IMR-90 (cell line): ENCODE data around the gene SLC40A1. TPM values are rescaled to one million over a fixed set of nuclear protein-coding genes. Genes with fewer than 3 reads are reported as not detected.

Experiments
- ATAC-seq: fragments of 200-7000 bp; cut with Tn5 transposase; 2 replicates; pipeline ENCODE4 v1.9.1; 2020; ENCODE audit warnings: low read depth, mild to moderate bottlenecking, moderate library complexity
- BruUV-seq: library from RNA; stranded (reverse); fragments of 400-500 nt; replicated peaks from 2 replicates; lab custom pipeline; 2021; lab: Mats Ljungman, UMichigan
- CTCF ChIA-PET: fragments of 300-600 bp; formaldehyde crosslinking; extraction: SDS; loops from one replicate; lab custom pipeline; 2021; ENCODE audit warnings: antibody characterized with exemption; lab: Yijun Ruan, JAX
- POLR2A ChIA-PET: fragments of 300-600 bp; sonication (Branson Sonifier 250); formaldehyde crosslinking; loops from one replicate; lab custom pipeline; 2022; ENCODE audit warnings: antibody characterized with exemption; ENCODE audit not compliant: unreplicated experiment; lab: Charles Lee
- DNase-seq: peaks from one replicate; pipeline ENCODE4 v3.0.0; 2013
- H2AFZ ChIP-seq: replicated peaks from 2 replicates; pipeline ENCODE3; 2013; ENCODE audit warnings: low read length, mild to moderate bottlenecking; ENCODE audit not compliant: poor library complexity
- H2AK5ac ChIP-seq: 2 replicates; pipeline ENCODE4 v1.6.1; 2013; ENCODE audit warnings: low read depth, low read length, inconsistent platforms
- H2AK9ac ChIP-seq: replicated peaks from 2 replicates; pipeline ENCODE3; 2013; ENCODE audit warnings: mild to moderate bottlenecking, low read depth, low read length, moderate library complexity; ENCODE audit not compliant: poor library complexity
- H2BK120ac ChIP-seq: 2 replicates; pipeline ENCODE4 v1.6.1; 2013; ENCODE audit warnings: low read depth, low read length, inconsistent platforms
- H2BK15ac ChIP-seq: 3 replicates; pipeline ENCODE4 v1.6.1; 2013; ENCODE audit warnings: low read depth, low read length, inconsistent platforms
- H2BK20ac ChIP-seq: 2 replicates; pipeline ENCODE4 v1.6.1; 2013; ENCODE audit warnings: low read depth, mild to moderate bottlenecking, inconsistent platforms, low read length, moderate library complexity
- H2BK5ac ChIP-seq: 2 replicates; pipeline ENCODE4 v1.6.1; 2013; ENCODE audit warnings: mild to moderate bottlenecking, low read depth, low read length, inconsistent platforms; ENCODE audit not compliant: poor library complexity, severe bottlenecking
- H3K14ac ChIP-seq: replicated peaks from 2 replicates; pipeline ENCODE4 v1.6.1; 2013; ENCODE audit warnings: low read depth, low read length, inconsistent platforms
- H3K18ac ChIP-seq: 2 replicates; pipeline ENCODE4 v1.6.1; 2013; ENCODE audit warnings: low read depth, low read length, control low read depth
- H3K23ac ChIP-seq: 2 replicates; pipeline ENCODE4 v1.6.1; 2013; ENCODE audit warnings: low read depth, low read length, inconsistent platforms
- H3K27ac ChIP-seq: 2 replicates; pipeline ENCODE4 v1.5.1; 2013; ENCODE audit warnings: mild to moderate bottlenecking, control low read depth, low read length; ENCODE audit not compliant: insufficient read depth
- H3K27me3 ChIP-seq: 2 replicates; pipeline ENCODE4 v1.6.1; 2013; ENCODE audit warnings: low read length; ENCODE audit not compliant: control insufficient read depth, insufficient read depth
- H3K36me3 ChIP-seq: 2 replicates; pipeline ENCODE4 v1.6.1; 2013; ENCODE audit warnings: low read length, mixed read lengths; ENCODE audit not compliant: control insufficient read depth, insufficient read depth
- H3K4ac ChIP-seq: 2 replicates; pipeline ENCODE4 v1.6.1; 2013; ENCODE audit warnings: low read depth, low read length, inconsistent platforms
- H3K4me1 ChIP-seq: 2 replicates; pipeline ENCODE4 v1.6.1; 2013; ENCODE audit warnings: low read length, mixed read lengths; ENCODE audit not compliant: control insufficient read depth, insufficient read depth
- H3K4me2 ChIP-seq: 2 replicates; pipeline ENCODE4 v1.6.1; 2013; ENCODE audit warnings: low read depth, mild to moderate bottlenecking, control low read depth, low read length, moderate library complexity
- H3K4me3 ChIP-seq: 2 replicates; pipeline ENCODE4 v1.5.1; 2013; ENCODE audit warnings: low read depth, mild to moderate bottlenecking, control low read depth, low read length, moderate library complexity; ENCODE audit not compliant: insufficient read depth
- H3K56ac ChIP-seq: 2 replicates; pipeline ENCODE4 v1.6.1; 2013; ENCODE audit warnings: low read length, inconsistent platforms; ENCODE audit not compliant: insufficient read depth; ENCODE audit errors: extremely low read depth
- H3K79me1 ChIP-seq, 2 experiments: 2 replicates each; pipeline ENCODE4 v1.6.1; 2013; ENCODE audit warnings: low read length in 2 of 2, inconsistent platforms in 1 of 2, low read depth in 1 of 2
- H3K9ac ChIP-seq: 2 replicates; pipeline ENCODE4 v1.6.1; 2013; ENCODE audit warnings: low read depth, low read length, control low read depth
- H3K9me1 ChIP-seq: 2 replicates; pipeline ENCODE4 v1.6.1; 2013; ENCODE audit warnings: low read length, inconsistent platforms; ENCODE audit not compliant: insufficient read depth
- H3K9me3 ChIP-seq: 2 replicates; pipeline ENCODE4 v1.6.1; 2013; ENCODE audit warnings: low read length; ENCODE audit not compliant: control insufficient read depth, insufficient read depth
- H4K20me1 ChIP-seq: 2 replicates; pipeline ENCODE4 v1.6.1; 2013; ENCODE audit warnings: low read length, inconsistent platforms; ENCODE audit not compliant: insufficient read depth
- H4K5ac ChIP-seq: 2 replicates; pipeline ENCODE4 v1.6.1; 2013; ENCODE audit warnings: mild to moderate bottlenecking, low read depth, low read length, control low read depth
- H4K8ac ChIP-seq, 2 experiments: 2 replicates each; pipeline ENCODE4 v1.6.1; 2013; ENCODE audit warnings: low read depth in 2 of 2, low read length in 2 of 2, control low read depth in 1 of 2, inconsistent platforms in 1 of 2
- H4K91ac ChIP-seq: 2 replicates; pipeline ENCODE4 v1.6.1; 2013; ENCODE audit warnings: low read depth, low read length, inconsistent platforms; ENCODE audit not compliant: insufficient read depth
- BHLHE40 ChIP-seq: fragments of 150-350 bp; IDR thresholded peaks from 2 replicates; pipeline ENCODE4 v1.6.1; 2016; ENCODE audit warnings: mild to moderate bottlenecking, low read depth, low read length
- CEBPB ChIP-seq: IDR thresholded peaks from 2 replicates; pipeline ENCODE4 v1.6.1; 2012; ENCODE audit warnings: low read depth, low read length, improper control_type of control experiment
- CHD1 ChIP-seq: IDR thresholded peaks from 2 replicates; pipeline ENCODE4 v1.6.1; 2012; ENCODE audit warnings: low read depth, low read length, improper control_type of control experiment
- CTCF ChIP-seq: conservative IDR thresholded peaks from 2 replicates; pipeline ENCODE4 v1.5.1; 2012; ENCODE audit warnings: mild to moderate bottlenecking, low read depth, low read length, improper control_type of control experiment
- ELK1 ChIP-seq: fragments of 150-350 bp; IDR thresholded peaks from 2 replicates; pipeline ENCODE4 v1.6.1; 2016; ENCODE audit warnings: low read depth, mild to moderate bottlenecking, low read length, moderate library complexity, borderline replicate concordance
- FOS ChIP-seq: fragments of 150-350 bp; IDR thresholded peaks from 2 replicates; pipeline ENCODE4 v1.6.1; 2016; ENCODE audit warnings: low read depth, low read length
- MAFK ChIP-seq: IDR thresholded peaks from 2 replicates; pipeline ENCODE4 v1.6.1; 2012; ENCODE audit warnings: low read depth, low read length, improper control_type of control experiment
- MAZ ChIP-seq: IDR thresholded peaks from 2 replicates; pipeline ENCODE4 v1.6.1; 2012; ENCODE audit warnings: low read depth, mild to moderate bottlenecking, low read length, improper control_type of control experiment, moderate library complexity, borderline replicate concordance
- MXI1 ChIP-seq: IDR thresholded peaks from 2 replicates; pipeline ENCODE4 v1.6.1; 2012; ENCODE audit warnings: low read depth, mild to moderate bottlenecking, low read length, moderate library complexity, borderline replicate concordance
- NFE2L2 ChIP-seq: fragments of 150-350 bp; IDR thresholded peaks from 2 replicates; pipeline ENCODE4 v1.6.1; 2016; ENCODE audit warnings: low read depth, mild to moderate bottlenecking, low read length
- POLR2A ChIP-seq: IDR thresholded peaks from 2 replicates; pipeline ENCODE4 v1.6.1; 2012; ENCODE audit warnings: mild to moderate bottlenecking, low read depth, low read length
- RAD21 ChIP-seq: IDR thresholded peaks from 2 replicates; pipeline ENCODE4 v1.6.1; 2012; ENCODE audit warnings: low read length, improper control_type of control experiment
- RCOR1 ChIP-seq: IDR thresholded peaks from 2 replicates; pipeline ENCODE4 v1.6.1; 2012; ENCODE audit warnings: mild to moderate bottlenecking, low read length, improper control_type of control experiment; ENCODE audit not compliant: insufficient replicate concordance
- RFX5 ChIP-seq: IDR thresholded peaks from 2 replicates; pipeline ENCODE4 v1.8.0; 2012; ENCODE audit warnings: low read depth, mild to moderate bottlenecking, low read length, moderate library complexity
- SMC3 ChIP-seq: fragments of 150-350 bp; IDR thresholded peaks from 2 replicates; pipeline ENCODE4 v1.6.1; 2016; ENCODE audit warnings: low read depth, mild to moderate bottlenecking, antibody characterized with exemption, low read length, moderate library complexity
- USF2 ChIP-seq: fragments of 150-350 bp; IDR thresholded peaks from 2 replicates; pipeline ENCODE4 v1.6.1; 2017; ENCODE audit warnings: mild to moderate bottlenecking, antibody characterized with exemption, low read length, low read depth
- whole genome bisulfite sequencing, 2 experiments: methylation state at CpG; one replicate each; pipeline versions ENCODE4 v1.1.5 to v1.1.7; 2013; ENCODE audit warnings: missing lambda C conversion rate in 2 of 2; ENCODE audit not compliant: insufficient read length in 1 of 2; ENCODE audit errors: extremely low coverage in 2 of 2; 5-methylcytosine and 5-hydroxymethylcytosine counted together
- dilution Hi-C: fragments of 300-500 bp; cut with HindIII; formaldehyde crosslinking; loops from one replicate; pipeline ENCODE4 v1.14.3; 2018; ENCODE audit warnings: low sequenced_read_pairs; ENCODE audit not compliant: unreplicated experiment
- in situ Hi-C: fragments of 300-500 bp; cut with MboI; formaldehyde crosslinking; loops from 3 replicates; pipeline ENCODE4 v1.14.3; 2019; ENCODE audit warnings: low sequenced_read_pairs, inconsistent platforms, mixed read lengths
- intact Hi-C: fragments of 100-400 bp; cut with micrococcal nuclease; formaldehyde crosslinking; loops from 2 replicates; pipeline ENCODE4 v1.10.0; 2022
- polyA plus RNA-seq, 3 experiments: library from polyadenylated mRNA; depleted of rRNA; stranded (reverse); fragments of >200 nt; gene quantifications; 2 replicates each; pipeline ENCODE4 v1.2.3, GENCODE V29; 2012; ENCODE audit warnings: low replicate concordance in 1 of 3
- total RNA-seq: library from RNA; depleted of rRNA; stranded (reverse); fragments of >200 nt; gene quantifications from 2 replicates; pipeline ENCODE4 v1.2.3, GENCODE V29; 2012

Gene SLC40A1
- total and polyA plus RNA-seq, 2 of the 4 experiments (the other 2 are of a cell fraction): 1.5 to 5.0 TPM

- no peaks in the 10 kb centered on the region for H3K9me3 ChIP-seq
- POLR2A ChIA-PET: interaction anchor here (0.5 kb wide), 1 partner anchor 485 kb away, joined by 3 read pairs; no protein-coding TSS in a partner anchor
- H3K27ac ChIP-seq: no peak overlapping the region
- no peak overlapping the region for H3K14ac ChIP-seq
- ATAC-seq (no peak), DNase-seq (no peak)
- peaks cover 3% of the 10 kb centered on the region for H3K4me1 ChIP-seq
- H4K8ac ChIP-seq: no peak overlapping the region
- in situ Hi-C loops: no loop called here
- no peaks in the 10 kb centered on the region for H3K79me1 ChIP-seq
- no peak overlapping the region for H3K9ac ChIP-seq
- peaks cover 4% of the 10 kb centered on the region for H3K9me1 ChIP-seq
- no peak overlapping the region for H2BK20ac ChIP-seq
- H3K4me2 ChIP-seq: no peak overlapping the region
- peaks cover 9% of the 10 kb centered on the region for H3K36me3 ChIP-seq
- CTCF ChIA-PET: interaction anchor here (0.6 kb wide), 1 partner anchor 120 kb away, joined by 5 read pairs; no protein-coding TSS in a partner anchor
- no peaks in the 10 kb centered on the region for H3K27me3 ChIP-seq
- no peak overlapping the region for H2AK9ac ChIP-seq
- no TSS peak for BruUV-seq
- H2BK15ac ChIP-seq: no peak overlapping the region
- H3K23ac ChIP-seq: no peak overlapping the region
- H3K56ac ChIP-seq: no peak overlapping the region
- no peak overlapping the region for H2BK5ac ChIP-seq
- H3K4ac ChIP-seq: no peak overlapping the region
- no peak for TF ChIP-seq POLR2A
- TF ChIP-seq NFE2L2: no peak
- TF ChIP-seq RCOR1: no peak
- TF ChIP-seq RFX5: no peak
- no peak for TF ChIP-seq CHD1
- no peak for TF ChIP-seq ELK1
- no peak for TF ChIP-seq USF2
- no peak for TF ChIP-seq FOS
- TF ChIP-seq MAZ: no peak
- no peak for TF ChIP-seq RAD21
- TF ChIP-seq CEBPB: no peak
- TF ChIP-seq BHLHE40: no peak
- no peak for TF ChIP-seq MAFK
- no peak for TF ChIP-seq MXI1
- TF ChIP-seq SMC3: no peak
- TF ChIP-seq CTCF: no peak
- H3K18ac ChIP-seq: no peak overlapping the region
- dilution Hi-C loops: no loop called here
- intact Hi-C loops: no loop called here
- H2BK120ac ChIP-seq: no peak overlapping the region
- peaks cover 3% of the 10 kb centered on the region; the same call in 1 of the 2 replicates for H4K20me1 ChIP-seq
- H2AK5ac ChIP-seq: no peak overlapping the region
- H4K91ac ChIP-seq: no peak overlapping the region
- H3K4me3 ChIP-seq: no peak overlapping the region
- no CpG with 5 or more reads among the region's 5 CpGs for WGBS, 2 experiments
- H4K5ac ChIP-seq: no peak overlapping the region
- no peak overlapping the region for H2AFZ ChIP-seq
These were observed 5.7 kb downstream of the SLC40A1 start for GRCh38 chr2:189574793-189575475.
